NCI-H345 treated with DMSO at 0.1 percent for 48 hours (cell line): Measurements from ENCODE around the gene CHCHD6.

ENCODE experiments used
- DNase-seq: peaks from one replicate; lab custom pipeline; 2025; ENCODE audit not compliant: unreplicated experiment; lab: John Stamatoyannopoulos, UW

The CHCHD6 gene

GRCh38 chr3:126703512-126704493 is at the start of gene CHCHD6:
Gene CHCHD6 (plus strand): TSS chr3:126704240. CDS start chr3:126704313, 73 bp downstream.
- DNase-seq: peak; percentile 84

GRCh38 chr3:126654571-126655383 is 49.3 kb upstream of the CHCHD6 start, which contains the start of gene TXNRD3:
Gene TXNRD3 (minus strand): TSS chr3:126655124.
- DNase-seq: peak; percentile 23

GRCh38 chr3:126655887-126656286 is 48.2 kb upstream of the CHCHD6 start:
- DNase-seq: no peak

- DNase-seq: no peak
These were observed 47.5 kb upstream of the CHCHD6 start for GRCh38 chr3:126656371-126657134.

GRCh38 chr3:126657901-126658300 is 46.1 kb upstream of the CHCHD6 start:
- no peak for DNase-seq

GRCh38 chr3:126658584-126658983 is 45.5 kb upstream of the CHCHD6 start:
- no peak for DNase-seq

- no peak for DNase-seq
These were observed 43.8 kb upstream of the CHCHD6 start for GRCh38 chr3:126659915-126660886.

- DNase-seq: no peak
These were observed 42.3 kb upstream of the CHCHD6 start for GRCh38 chr3:126661532-126662364.

GRCh38 chr3:126663257-126663656 is 40.8 kb upstream of the CHCHD6 start:
- DNase-seq: no peak

GRCh38 chr3:126663750-126664149 is 40.3 kb upstream of the CHCHD6 start:
- DNase-seq: no peak

GRCh38 chr3:126664591-126665214 is 39.3 kb upstream of the CHCHD6 start:
- DNase-seq: no peak

- no peak for DNase-seq
These were observed 38.7 kb upstream of the CHCHD6 start for GRCh38 chr3:126665221-126665936.

- no peak for DNase-seq
These were observed 37.9 kb upstream of the CHCHD6 start for GRCh38 chr3:126665959-126666657.

- no peak for DNase-seq
These were observed 37.1 kb upstream of the CHCHD6 start for GRCh38 chr3:126666658-126667528.

GRCh38 chr3:126667631-126668449 is 36.2 kb upstream of the CHCHD6 start:
- DNase-seq: no peak
